ENCODE results near the gene DUSP1.

The DUSP1 gene

DNA sequence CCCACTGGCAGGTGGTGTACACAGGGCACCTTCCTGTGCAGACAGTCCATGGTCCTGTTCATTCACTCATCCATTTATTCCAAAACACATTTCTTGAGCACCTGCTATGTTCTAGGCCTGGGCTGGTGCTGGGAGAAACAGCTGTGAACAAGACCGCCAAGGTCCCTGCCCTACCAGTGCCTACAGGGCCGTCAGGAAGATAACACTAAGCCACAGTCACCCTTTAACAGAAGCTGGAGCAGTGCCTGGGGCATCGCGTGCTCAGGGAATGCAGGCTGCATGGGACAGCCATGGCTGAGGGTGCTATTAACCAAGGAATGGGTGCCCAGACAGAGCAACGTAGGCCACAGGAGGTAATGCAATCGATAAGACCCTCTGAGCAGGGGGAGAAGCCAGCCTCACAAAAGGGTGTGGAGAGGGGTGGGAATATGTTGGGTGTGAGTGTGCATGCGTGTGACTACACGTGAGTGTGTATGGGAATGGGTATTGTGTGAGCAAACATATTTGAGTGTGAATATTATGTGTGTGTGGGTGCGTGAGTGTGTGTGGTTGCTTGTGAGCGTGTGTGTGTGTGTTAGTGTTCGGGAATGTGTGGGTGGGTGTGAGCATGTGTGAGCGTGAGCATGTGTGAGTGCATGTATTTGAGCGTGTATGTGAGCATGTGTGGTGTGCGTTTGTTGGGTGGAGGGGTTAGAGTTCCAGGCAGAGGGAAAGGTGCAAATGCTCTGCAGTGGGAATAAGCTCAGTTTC, 19.1 kb downstream of the DUSP1 start:
- no peak overlapping the region for H3K4me3 ChIP-seq (ENCODE audit: low read depth, low read length)
- TF ChIP-seq CTCF (IDR thresholded peaks at IDR 0.05; ENCODE audit: low read depth, low read length, missing control alignments) = no peak

GRCh38 chr5:172749881-172750633, 20.9 kb downstream of the DUSP1 start:
- no peak overlapping the region for H3K4me3 ChIP-seq (ENCODE audit: low read depth, low read length)
- no peak for DNase-seq (ENCODE audit: low read depth)
- no peak for TF ChIP-seq CTCF (IDR thresholded peaks at IDR 0.05; ENCODE audit: low read depth, low read length, missing control alignments)

More for the DNA sequence above, 19.1 kb downstream of the DUSP1 start:
- no peak for DNase-seq (ENCODE audit: low read depth)

DNA sequence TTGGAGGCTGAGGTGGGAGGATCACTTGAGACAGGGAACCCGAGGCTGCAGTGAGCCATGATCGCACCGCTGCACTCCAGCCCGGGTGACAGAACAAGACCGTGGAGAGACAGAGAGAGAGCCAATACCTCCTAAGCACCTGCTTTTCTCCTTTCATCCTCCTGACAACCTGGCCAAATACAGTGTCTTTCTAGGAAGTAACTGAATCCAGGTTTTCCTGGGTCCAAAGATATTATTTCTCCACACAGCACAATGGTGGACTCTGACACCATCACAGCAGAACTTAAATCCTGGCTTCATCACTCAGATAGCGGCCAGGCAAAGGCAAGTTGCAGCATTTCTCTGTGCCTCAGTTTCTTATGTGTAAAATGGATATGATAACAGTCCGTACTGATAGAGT, 21.9 kb downstream of the DUSP1 start:
- no peak for TF ChIP-seq CTCF (IDR thresholded peaks at IDR 0.05; ENCODE audit: low read depth, low read length, missing control alignments)
- DNase-seq (ENCODE audit: low read depth) = no peak
- H3K4me3 ChIP-seq (ENCODE audit: low read depth, low read length) = no peak overlapping the region

DNA sequence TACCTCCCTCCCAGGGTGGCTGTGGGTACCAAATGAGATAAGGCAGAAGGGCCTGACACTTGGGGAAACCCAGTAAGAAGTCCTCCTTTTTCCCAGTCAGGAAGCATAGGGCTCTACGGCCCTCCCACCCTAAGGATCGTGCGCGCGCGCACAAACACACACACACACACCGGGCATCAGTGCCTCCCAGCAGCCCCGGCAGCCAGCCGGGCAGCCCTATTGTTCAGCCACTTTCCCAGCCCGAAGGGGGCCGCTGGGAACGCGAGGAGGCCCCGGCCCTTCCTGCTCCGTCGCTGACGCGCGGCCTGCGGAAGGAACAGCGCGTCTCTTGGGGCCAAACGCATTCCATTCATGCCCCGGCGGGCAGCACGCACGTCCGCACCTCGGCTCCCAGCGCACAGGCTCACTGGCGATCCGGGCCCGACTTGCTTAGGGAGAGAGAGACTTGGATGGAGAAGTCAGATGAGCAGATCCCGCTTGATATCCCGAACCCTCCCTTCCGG, 22.6 kb downstream of the DUSP1 start:
- H3K4me3 ChIP-seq (ENCODE audit: low read depth, low read length) = no peak overlapping the region
- no peak for TF ChIP-seq CTCF (IDR thresholded peaks at IDR 0.05; ENCODE audit: low read depth, low read length, missing control alignments)
- DNase-seq (ENCODE audit: low read depth) = no peak

GRCh38 chr5:172747471-172747870, 23.5 kb downstream of the DUSP1 start:
- H3K4me3 ChIP-seq (ENCODE audit: low read depth, low read length) = no peak overlapping the region
- no peak for DNase-seq (ENCODE audit: low read depth)
- TF ChIP-seq CTCF (IDR thresholded peaks at IDR 0.05; ENCODE audit: low read depth, low read length, missing control alignments) = no peak

DNA sequence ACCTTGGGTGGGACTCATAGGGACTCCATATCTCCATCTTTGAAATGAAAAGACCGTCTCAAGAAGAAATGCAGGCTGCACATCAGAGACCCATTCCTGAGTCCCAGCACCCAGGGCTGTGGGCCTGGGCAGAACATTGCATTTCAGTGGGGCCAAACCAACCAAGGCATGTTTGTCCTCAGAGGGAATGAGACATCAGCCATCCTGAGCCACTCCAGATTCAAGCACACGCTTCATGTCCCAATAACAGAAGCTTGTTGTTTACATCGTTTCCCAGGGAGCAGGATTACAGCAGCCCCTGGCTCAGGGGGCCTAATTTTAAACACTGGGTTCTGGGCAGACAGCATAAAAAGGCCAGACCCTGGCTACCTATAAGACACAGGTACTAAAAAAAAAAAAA, 24.3 kb downstream of the DUSP1 start:
- TF ChIP-seq CTCF (IDR thresholded peaks at IDR 0.05; ENCODE audit: low read depth, low read length, missing control alignments) = no peak
- no peak for DNase-seq (ENCODE audit: low read depth)
- H3K4me3 ChIP-seq (ENCODE audit: low read depth, low read length) = no peak overlapping the region

Data from GM12864 (cell line).